Measurements from ENCODE around the gene TCERG1L. TPM values are rescaled to one million over a fixed set of nuclear protein-coding genes. Genes with fewer than 3 reads are reported as not detected.

The TCERG1L gene
- total RNA-seq, 2 experiments from 2014 or later: 0.08 TPM; not detected in 1

DNA sequence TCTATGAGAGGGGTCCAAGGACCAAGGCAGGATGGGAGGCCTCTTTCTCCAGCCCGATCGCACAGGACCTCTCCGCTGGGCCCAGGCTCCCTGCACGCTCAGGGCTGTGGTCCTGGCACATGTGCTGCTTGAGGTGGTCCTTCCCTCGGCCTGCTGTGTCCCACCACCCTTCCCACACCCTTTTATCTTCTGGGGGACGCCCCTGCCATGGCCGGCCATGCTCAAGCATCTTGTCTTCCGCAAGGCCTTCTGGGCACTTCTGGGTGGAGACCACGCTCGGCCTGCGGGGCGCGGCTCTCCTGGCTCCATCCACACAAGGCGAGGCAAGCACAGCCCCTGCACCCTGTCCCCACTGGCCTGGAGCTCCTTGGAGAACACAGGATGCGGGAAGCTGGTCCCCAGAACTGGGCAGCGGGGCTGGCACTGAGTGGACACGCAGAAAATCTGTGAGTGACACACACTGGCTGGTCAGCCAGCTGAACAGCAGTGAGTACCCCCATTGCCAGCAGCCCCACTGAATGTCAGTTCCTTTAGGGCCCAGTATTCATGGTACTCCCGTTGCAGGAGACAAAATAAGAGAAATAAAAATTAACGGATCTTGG lies 115.9 kb downstream of the TCERG1L start:
- Mint-ChIP-seq H3K27ac (no peak overlapping the region), H3K4me3 (no peak overlapping the region), H3K4me1 (no peaks in the 10 kb centered on the region), H3K36me3 (no peaks in the 10 kb centered on the region), H3K27me3 (peaks cover 3% of the 10 kb centered on the region), H3K9me3 (peaks cover 14% of the 10 kb centered on the region)
- DNase-seq: no peak

DNA sequence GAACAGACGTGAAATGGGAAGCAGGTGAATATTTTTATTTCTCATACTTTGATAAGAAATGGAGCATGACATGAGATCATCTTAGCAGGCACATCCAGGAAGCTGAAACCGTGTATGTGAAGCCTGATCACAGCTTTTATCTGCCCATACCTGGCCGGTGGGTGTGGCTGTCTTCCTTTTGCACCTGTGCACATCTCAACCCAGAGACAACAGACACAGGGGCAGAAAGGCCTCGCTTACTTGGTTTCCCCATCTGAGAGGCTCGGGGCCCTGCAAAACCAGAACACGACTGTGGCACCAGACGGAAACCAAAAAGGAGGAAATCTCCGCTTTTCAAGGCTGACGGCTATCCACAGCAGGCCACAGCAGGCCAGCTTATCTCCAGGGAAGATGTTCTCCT lies 116.4 kb downstream of the TCERG1L start:
- DNase-seq: no peak
- Mint-ChIP-seq H3K9me3 (peaks cover 14% of the 10 kb centered on the region), H3K4me3 (no peak overlapping the region), H3K27me3 (no peaks in the 10 kb centered on the region), H3K36me3 (no peaks in the 10 kb centered on the region), H3K27ac (no peak overlapping the region), H3K4me1 (no peaks in the 10 kb centered on the region)

- no peak for DNase-seq
- no peak overlapping the region for H3K4me3 Mint-ChIP-seq
- H3K36me3 Mint-ChIP-seq: no peaks in the 10 kb centered on the region
- H3K4me1 Mint-ChIP-seq: no peaks in the 10 kb centered on the region
- H3K27me3 Mint-ChIP-seq: peaks cover 3% of the 10 kb centered on the region
- H3K9me3 Mint-ChIP-seq: peaks cover 14% of the 10 kb centered on the region
- H3K27ac Mint-ChIP-seq: no peak overlapping the region
Measured at GRCh38 chr10:131193923-131194322, 117.6 kb downstream of the TCERG1L start.

- Mint-ChIP-seq H3K4me3 (no peak overlapping the region), H3K36me3 (no peaks in the 10 kb centered on the region), H3K4me1 (no peaks in the 10 kb centered on the region), H3K27ac (no peak overlapping the region), H3K27me3 (peaks cover 7% of the 10 kb centered on the region), H3K9me3 (peaks cover 14% of the 10 kb centered on the region)
- no peak for DNase-seq
Measured at GRCh38 chr10:131188494-131188893, 123.0 kb downstream of the TCERG1L start.

DNA sequence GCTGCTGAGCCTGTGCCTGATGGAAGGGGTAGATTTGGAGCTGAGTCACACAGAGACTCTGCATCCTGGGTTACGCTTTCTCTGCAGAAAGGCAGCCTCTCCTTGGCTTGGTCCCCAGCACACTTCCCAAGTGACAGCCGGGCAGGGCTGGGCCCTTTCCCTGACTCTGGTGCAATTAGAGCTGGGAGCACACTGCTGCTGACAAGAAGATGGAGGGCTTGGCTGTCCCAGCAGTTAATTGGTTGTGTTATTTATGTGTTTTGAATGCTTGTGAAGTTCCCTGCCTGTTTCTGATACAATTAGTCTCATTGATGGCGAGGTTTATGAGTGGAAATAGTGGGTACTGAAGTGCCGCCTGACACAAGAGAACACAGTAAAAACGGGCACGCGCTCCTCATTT lies 123.6 kb downstream of the TCERG1L start:
- H3K27me3 Mint-ChIP-seq: peaks cover 7% of the 10 kb centered on the region
- H3K4me3 Mint-ChIP-seq: no peak overlapping the region
- H3K4me1 Mint-ChIP-seq: no peaks in the 10 kb centered on the region
- DNase-seq: no peak
- H3K36me3 Mint-ChIP-seq: no peaks in the 10 kb centered on the region
- no peak overlapping the region for H3K27ac Mint-ChIP-seq
- peaks cover 9% of the 10 kb centered on the region for H3K9me3 Mint-ChIP-seq

GRCh38 chr10:131187274-131187673 lies 124.2 kb downstream of the TCERG1L start:
- Mint-ChIP-seq H3K4me1 (no peaks in the 10 kb centered on the region), H3K36me3 (no peaks in the 10 kb centered on the region), H3K27me3 (peaks cover 7% of the 10 kb centered on the region), H3K9me3 (peaks cover 5% of the 10 kb centered on the region), H3K4me3 (no peak overlapping the region), H3K27ac (no peak overlapping the region)
- no peak for DNase-seq

DNA sequence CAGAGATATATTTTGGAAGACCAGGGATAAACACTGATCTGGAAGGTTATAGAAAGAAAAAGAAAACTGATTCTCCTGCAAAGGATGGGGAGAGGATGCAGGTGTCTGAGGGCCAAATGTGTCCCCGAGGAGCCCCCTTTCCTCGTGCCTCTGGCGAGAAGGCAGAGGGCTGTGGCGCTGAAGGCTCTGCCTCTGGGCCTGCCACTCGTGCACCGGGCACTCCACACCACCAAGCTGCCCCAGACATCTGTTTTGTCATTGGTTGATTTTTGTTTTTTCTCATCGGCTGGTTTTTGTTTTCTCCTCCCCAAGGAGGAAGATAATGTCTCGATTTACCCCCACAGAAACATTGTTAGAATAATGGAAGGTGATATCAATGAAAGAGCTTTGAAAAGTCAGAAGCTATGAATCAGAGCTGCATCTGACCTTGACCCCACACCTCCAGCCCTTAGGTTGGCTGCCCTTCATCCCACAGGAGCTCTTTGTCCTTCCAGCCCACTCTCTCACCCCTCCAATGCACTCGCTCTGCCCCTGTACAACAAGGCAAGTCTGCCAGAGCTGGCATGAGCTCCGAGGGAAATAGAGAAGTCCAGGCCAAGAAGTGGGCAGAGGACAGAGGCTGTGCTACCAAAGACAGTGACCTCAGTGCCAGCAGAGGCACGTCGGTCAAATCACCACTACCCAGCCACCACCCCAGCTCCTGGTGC lies 124.8 kb downstream of the TCERG1L start:
- Mint-ChIP-seq H3K4me1 (no peaks in the 10 kb centered on the region), H3K36me3 (no peaks in the 10 kb centered on the region), H3K4me3 (no peak overlapping the region), H3K27ac (no peak overlapping the region), H3K9me3 (peaks cover 3% of the 10 kb centered on the region), H3K27me3 (peaks cover 7% of the 10 kb centered on the region)
- no peak for DNase-seq

DNA sequence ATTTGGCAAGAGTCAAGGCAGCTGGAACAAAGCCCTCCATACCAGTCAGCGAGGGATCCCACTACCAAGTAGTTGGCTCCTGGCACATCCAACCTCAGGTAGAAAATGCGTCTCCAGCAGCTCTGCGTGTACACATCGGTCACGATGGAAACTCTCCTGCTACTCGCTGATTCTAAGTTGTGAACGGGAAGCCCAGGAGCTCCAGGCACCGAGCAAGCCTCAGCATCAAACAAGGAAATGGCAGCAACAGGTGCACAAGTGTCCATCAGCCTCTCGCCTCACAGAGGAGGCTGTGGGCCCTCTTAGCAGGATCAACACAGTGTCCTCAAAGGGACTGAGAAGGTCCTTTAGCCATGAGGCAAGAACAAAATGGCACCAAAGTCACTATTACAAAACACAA lies 127.0 kb downstream of the TCERG1L start:
- Mint-ChIP-seq H3K9me3 (no peaks in the 10 kb centered on the region), H3K36me3 (no peaks in the 10 kb centered on the region), H3K27me3 (peaks cover 10% of the 10 kb centered on the region), H3K27ac (no peak overlapping the region), H3K4me1 (no peaks in the 10 kb centered on the region), H3K4me3 (no peak overlapping the region)
- no peak for DNase-seq

DNA sequence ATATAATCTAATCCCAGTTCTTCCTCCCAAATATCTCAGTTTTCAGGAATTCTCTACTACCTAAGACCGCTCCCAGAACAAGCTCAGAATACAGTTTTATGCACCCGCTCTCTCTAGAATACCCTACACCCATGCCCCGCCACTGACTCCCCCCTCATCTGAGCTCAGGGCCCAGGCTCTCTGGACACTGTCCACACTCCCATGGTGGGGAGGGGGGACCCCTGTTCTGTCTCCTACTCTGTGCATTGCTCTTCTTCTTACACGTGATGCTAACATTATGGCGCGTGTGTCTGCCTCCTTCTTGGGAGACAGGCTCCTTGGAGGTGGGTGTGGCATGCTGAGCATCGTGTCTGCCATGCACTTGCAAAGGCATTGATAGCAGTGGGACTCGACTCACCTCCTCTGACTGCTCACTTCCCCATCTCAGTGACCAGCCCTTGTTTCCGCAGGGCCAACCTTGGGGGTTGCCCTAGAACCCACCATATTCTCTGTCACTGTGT lies 127.9 kb downstream of the TCERG1L start:
- peaks cover 7% of the 10 kb centered on the region for H3K27me3 Mint-ChIP-seq
- DNase-seq: no peak
- no peaks in the 10 kb centered on the region for H3K36me3 Mint-ChIP-seq
- H3K4me3 Mint-ChIP-seq: no peak overlapping the region
- no peaks in the 10 kb centered on the region for H3K4me1 Mint-ChIP-seq
- H3K9me3 Mint-ChIP-seq: no peaks in the 10 kb centered on the region
- no peak overlapping the region for H3K27ac Mint-ChIP-seq

DNA sequence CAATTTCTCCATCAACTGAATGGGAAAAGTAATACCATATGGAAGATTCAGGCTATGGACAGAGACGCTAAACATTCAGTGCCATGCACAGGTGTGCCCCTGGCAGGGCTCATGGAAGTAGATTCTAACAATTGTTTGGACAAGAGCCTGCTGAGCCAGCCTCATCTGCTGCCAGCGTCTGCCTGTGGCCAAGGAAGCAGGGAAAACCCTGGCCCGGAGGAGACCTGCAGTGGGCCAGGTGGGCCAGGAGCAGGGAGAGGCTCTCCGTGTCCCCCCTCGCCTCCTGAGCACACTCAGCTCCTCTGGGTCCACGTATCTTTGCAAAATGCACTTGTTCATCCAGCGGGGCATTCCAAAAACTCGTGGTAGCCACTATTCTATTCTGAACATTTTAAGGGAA lies 130.1 kb downstream of the TCERG1L start:
- H3K4me3 Mint-ChIP-seq: no peak overlapping the region
- no peaks in the 10 kb centered on the region for H3K9me3 Mint-ChIP-seq
- H3K27ac Mint-ChIP-seq: no peak overlapping the region
- H3K27me3 Mint-ChIP-seq: peaks cover 7% of the 10 kb centered on the region
- no peaks in the 10 kb centered on the region for H3K4me1 Mint-ChIP-seq
- no peak for DNase-seq
- no peaks in the 10 kb centered on the region for H3K36me3 Mint-ChIP-seq

DNA sequence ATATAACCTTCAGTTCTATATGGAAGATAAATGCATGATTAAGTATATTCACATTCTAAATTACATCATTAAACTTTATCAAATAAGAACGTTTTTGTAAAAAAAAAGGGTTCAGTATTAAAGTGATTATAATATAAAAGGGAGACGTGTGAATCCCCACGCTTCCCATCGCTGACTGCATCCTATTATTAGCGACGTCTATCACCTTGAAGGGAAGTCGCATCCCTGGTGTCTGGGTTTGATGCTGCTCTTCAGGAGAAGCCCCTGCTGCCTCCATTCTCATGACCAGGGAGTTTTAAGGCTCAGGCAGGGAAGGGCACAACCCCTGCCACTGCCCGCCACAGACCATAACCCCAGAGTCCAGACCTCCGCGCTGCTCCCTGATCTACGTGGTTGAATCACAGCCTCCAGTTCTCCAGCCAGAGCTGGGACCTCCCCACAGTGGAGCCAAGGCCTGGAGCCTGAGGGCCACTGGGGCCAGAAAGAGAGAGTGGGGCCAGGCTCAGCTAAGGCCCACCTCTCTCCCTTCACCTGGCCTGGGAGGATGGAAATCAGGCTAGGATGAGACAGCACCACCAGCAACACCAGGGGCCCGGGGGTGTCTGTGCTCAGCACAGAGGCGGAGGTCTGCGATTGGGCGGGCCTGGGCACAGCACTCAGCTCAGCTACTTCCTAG lies 130.6 kb downstream of the TCERG1L start:
- H3K4me1 Mint-ChIP-seq: no peaks in the 10 kb centered on the region
- peaks cover 7% of the 10 kb centered on the region for H3K27me3 Mint-ChIP-seq
- DNase-seq: no peak
- H3K27ac Mint-ChIP-seq: no peak overlapping the region
- no peak overlapping the region for H3K4me3 Mint-ChIP-seq
- no peaks in the 10 kb centered on the region for H3K36me3 Mint-ChIP-seq
- no peaks in the 10 kb centered on the region for H3K9me3 Mint-ChIP-seq

DNA sequence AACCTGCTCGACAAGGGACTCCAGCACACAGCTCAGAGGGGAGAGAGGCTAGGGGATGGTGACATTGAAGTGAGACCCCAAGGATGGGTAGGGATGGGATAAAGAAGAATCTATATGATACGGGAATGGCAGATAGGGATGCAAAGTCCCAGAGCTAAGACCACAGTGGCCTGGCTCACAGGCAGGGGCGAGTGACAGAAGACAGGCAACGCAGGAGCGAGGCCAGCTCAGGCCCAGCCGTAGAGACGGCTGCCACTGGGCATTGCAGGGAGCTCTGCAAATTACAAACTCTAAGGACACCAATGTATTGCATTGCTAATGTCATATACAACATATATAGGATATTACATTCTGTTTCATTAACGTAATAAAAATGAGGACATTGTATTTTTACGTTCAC lies 131.4 kb downstream of the TCERG1L start:
- no peaks in the 10 kb centered on the region for H3K36me3 Mint-ChIP-seq

GRCh38 chr10:131179361-131179760 lies 132.2 kb downstream of the TCERG1L start:
- H3K27me3 Mint-ChIP-seq: peaks cover 7% of the 10 kb centered on the region
- no peak for DNase-seq
- no peak overlapping the region for H3K4me3 Mint-ChIP-seq
- H3K4me1 Mint-ChIP-seq: no peaks in the 10 kb centered on the region
- H3K36me3 Mint-ChIP-seq: no peaks in the 10 kb centered on the region
- H3K27ac Mint-ChIP-seq: no peak overlapping the region
- H3K9me3 Mint-ChIP-seq: peaks cover 2% of the 10 kb centered on the region

More for the DNA sequence above, 131.4 kb downstream of the TCERG1L start:
- peaks cover 7% of the 10 kb centered on the region for H3K27me3 Mint-ChIP-seq
- no peak overlapping the region for H3K4me3 Mint-ChIP-seq
- H3K9me3 Mint-ChIP-seq: peaks cover 2% of the 10 kb centered on the region
- H3K4me1 Mint-ChIP-seq: no peaks in the 10 kb centered on the region
- no peak overlapping the region for H3K27ac Mint-ChIP-seq
- DNase-seq: no peak

DNA sequence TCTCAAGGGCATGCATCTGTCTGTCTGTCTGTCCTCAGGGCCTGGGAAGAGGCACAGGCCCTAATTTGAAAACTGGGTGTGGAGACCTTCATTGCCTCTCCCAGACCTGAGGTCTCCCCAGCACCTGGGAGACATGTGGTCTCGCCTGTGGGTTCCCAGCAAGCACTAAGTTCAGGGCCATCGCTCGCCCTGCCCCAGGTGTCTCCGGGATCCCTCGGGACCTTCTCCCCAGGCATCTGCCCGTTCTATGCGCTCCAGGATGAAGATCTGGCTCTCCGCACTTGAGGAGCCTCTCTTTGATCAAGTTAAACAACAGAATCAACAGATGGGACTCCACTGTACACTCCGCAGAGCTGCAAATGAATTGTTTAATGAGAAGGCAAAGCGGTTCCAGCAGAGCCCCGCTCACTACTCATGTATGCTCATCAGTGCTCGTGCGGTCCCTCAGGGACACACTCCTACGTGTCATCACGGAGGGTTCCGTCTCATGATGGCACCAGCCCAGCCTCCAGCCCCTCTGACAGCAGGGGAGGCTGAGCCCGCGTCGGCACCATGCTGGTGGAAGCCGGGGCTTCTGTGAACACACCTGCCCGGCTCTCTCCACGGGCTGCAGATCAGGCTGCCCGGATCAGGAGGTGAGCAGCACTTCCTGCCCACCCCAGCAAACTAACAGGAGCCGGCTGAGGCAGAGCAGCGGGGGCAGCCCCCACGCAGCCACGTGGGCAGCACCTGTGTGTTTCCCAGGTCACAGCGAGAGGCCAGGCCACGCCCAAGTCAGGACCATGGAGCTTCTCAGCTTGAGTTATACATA lies 132.8 kb downstream of the TCERG1L start:
- DNase-seq: no peak
- Mint-ChIP-seq H3K27me3 (peaks cover 6% of the 10 kb centered on the region), H3K36me3 (no peaks in the 10 kb centered on the region), H3K27ac (no peak overlapping the region), H3K4me3 (no peak overlapping the region), H3K4me1 (no peaks in the 10 kb centered on the region), H3K9me3 (peaks cover 2% of the 10 kb centered on the region)

All from activated naive CD8-positive, alpha-beta T cell treated with anti-CD3 and anti-CD28 coated beads for 36 hours (primary cell).